ENCODE results near the gene GCNA.

The GCNA gene, protein sequence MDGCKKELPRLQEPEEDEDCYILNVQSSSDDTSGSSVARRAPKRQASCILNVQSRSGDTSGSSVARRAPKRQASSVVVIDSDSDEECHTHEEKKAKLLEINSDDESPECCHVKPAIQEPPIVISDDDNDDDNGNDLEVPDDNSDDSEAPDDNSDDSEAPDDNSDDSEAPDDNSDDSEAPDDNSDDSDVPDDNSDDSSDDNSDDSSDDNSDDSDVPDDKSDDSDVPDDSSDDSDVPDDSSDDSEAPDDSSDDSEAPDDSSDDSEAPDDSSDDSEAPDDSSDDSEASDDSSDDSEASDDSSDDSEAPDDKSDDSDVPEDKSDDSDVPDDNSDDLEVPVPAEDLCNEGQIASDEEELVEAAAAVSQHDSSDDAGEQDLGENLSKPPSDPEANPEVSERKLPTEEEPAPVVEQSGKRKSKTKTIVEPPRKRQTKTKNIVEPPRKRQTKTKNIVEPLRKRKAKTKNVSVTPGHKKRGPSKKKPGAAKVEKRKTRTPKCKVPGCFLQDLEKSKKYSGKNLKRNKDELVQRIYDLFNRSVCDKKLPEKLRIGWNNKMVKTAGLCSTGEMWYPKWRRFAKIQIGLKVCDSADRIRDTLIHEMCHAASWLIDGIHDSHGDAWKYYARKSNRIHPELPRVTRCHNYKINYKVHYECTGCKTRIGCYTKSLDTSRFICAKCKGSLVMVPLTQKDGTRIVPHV

DNA sequence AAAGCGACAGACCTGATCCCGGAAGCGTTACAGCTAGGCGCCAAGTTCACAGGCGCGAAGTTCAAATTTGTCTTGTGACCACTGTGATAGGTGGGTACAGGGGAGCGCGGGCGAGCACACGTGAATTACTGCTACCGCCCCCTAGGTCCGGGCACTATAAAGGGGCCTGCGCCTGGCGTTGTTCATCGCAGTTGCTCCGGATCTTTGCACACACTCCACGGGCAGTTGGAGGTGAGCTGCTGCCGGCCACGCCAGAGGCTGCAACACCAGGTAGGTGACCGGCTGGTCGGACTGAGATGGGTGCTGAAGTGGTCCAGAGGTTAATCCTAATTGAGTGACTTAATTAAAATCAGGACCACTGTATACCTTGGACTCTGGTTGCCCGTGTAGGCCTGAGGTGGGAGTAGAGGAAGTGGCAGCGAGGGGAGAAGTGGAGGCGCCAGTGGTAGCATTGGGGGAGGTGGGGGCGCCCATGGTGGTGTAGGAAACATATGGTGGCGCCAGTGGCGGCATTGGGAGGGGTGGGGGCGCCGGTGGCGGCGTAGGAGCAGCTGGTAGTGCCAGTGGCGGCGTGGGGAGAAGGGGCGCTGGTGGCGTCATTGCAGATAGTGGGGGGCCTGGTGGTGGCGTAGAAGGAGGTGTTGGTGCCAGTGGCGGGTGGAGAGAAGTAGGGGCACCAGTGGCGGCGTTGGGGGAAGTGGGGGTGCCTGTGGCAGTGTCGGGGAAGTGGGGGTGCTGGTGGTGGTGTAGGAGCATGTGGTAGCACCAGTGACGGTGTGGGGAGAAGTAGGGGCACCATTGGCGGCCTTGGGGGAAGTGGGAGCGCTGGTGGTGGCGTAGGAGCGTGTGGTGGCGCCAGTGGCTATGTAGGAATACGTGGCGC lies at the start of gene GCNA:
Gene GCNA, plus strand, starts transcription at position 185 of the 883 bp plus-strand sequence. CDS start 2,385 bp downstream, outside the sequence.
- in situ Hi-C loops (cut with MboI; ENCODE audit: low sequenced_read_pairs), result no loop called here

DNA sequence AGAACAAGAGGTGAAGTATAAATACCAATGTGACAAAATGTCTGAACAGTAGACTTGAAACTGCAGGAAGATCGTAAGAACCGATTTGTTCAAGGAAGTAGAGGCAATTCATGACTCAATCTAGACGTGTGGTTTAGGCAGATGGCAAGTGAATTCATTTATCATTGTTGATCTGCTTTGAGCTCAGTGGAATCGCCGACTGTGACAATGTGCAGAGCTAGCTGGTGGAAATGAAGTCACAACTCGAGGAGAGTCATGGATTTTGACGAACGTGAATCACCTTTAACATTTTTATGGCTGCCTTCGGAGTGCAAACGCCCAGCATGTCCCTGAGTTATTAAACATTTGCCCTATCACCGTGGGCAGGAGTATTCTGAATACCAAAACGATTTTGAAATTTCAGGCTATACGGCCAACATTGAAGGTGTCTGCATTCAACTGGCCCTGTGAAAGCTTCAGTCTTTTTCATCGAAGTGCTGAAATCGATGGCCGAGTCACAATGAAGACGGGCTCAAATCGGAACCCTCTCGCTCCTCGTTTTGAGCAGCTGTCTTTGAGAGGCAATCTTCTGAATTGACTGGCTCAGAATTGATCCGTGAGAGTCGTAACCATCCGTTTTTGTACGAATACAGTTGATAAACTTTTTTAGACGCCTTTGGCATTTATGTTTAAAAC lies 46.0 kb upstream of the GCNA start:
- in situ Hi-C loops (cut with MboI; ENCODE audit: low sequenced_read_pairs), result no loop called here

DNA sequence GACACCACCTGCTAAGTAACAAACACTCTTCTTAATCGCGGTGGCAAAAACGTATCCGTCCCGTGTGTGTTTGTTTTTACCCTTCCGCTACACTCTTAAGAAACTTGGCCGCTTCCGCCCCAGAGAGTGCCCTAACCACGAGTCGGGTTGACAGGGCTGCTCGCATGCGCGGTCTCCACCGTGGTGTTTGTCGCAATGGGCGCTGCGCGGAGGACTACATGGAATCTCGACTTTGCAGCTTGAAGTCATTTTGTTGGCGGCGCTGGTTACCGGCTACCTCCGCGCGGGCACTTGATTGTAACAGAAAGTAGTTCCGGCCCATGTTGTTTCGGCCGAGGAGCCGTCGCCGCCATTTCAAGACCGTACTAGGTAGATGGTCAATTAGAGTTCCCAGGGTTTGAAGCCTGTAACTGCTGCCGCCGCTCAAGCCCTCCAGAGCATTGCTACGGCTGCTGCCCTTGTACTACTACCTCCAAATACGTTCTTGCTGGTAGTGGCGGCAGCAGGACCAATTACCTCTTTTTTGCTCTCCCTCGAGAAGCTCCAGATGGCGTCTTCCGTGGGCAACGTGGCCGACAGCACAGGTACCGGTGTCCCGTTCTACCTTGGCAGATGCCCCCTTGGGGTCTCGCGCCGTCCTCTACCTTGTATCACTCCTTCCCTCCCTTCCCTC lies 45.3 kb upstream of the GCNA start, which contains the start of gene OGT:
Gene OGT, plus strand, starts transcription at position 352 of the 673 bp plus-strand sequence. Its CDS starts 196 bp downstream, at position 548.
- in situ Hi-C loops (cut with MboI; ENCODE audit: low sequenced_read_pairs), result no loop called here

DNA sequence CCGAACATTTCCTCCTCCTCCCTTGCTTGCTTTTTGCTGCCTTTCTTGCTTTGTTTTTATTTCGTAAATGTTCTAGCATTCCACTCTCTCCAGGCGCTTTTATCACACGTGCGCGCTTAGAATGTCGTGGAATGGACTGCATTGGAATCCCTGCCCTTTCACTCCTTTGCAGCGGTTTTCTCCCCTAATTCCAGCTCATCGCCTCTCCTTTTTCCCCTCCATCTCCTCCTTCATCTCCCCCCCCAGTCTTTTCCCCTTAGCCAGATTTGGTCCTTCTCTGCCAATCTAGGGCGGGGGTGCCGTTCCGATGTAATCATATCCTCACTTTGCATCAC lies 44.8 kb upstream of the GCNA start:
- in situ Hi-C loops (cut with MboI; ENCODE audit: low sequenced_read_pairs), result no loop called here

DNA sequence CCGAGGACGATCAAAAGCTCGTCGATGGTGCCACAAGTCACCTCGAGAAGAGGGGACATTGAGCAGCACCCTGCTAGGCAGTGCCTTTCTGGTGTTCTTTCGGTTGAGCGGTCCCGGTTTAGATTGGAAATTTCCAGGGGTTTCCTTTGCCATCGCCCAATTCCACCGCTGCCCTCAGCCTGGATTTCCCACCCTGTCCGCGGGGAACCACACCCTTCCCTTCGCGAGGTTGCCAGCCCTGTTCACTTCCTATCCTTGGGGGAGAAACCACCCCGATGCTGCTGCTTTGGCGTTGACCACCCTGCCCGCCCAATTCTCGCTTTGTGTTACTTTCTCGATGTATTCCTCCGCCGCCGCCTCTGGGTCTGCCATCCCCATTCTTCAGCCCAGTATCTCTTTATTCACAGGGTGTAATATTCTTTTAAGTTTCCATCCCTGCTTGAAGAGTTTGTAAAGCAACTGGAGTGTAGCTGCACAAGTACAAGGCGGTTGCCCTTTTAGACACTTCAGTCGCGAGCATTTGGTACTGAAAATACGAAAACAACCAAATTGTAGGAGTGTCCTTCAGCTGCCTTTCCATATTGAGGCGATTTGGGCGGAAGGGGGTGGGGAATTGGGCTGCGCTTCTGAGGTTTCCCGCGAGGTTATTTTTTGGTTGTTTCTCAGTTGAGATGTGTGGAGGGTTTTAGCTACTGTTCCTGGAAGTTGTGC lies 44.2 kb upstream of the GCNA start:
- in situ Hi-C loops (cut with MboI; ENCODE audit: low sequenced_read_pairs), result no loop called here

DNA sequence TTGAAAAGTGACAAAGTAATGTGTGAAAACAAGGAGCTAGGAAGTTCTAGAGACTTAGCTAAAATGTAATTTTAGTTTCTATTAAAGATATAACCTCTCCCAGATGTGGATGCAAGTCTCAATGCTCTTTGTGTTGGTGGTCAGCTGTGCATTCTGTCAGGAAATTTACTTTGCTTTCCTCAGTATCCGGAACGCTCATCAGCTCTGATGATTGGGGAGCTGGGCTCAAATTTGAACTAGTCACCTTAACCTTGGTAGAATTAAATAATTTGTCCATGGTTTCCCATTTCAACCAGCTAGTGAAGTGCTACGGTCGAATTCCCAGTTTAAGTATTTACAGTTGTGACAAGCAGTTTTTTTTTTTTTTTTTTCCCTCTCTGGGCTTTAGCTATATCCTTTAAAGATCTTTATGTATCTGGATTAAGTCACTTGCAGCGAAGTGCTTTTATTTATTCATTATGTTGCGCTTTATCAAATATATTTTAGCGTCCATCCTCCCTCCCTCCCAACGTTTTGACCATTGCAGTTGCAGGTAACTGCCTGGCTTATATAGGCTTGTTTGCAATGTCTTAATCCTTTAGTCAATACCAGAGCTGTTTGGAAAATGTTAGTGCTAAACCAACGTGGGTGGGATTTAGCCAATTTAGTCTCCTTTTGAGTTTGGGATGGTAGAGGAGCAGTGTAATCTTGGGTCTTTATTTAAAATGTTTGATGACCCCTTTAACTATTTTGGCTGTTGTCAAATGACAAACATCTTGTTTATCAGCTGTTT lies 43.3 kb upstream of the GCNA start:
- in situ Hi-C loops (cut with MboI; ENCODE audit: low sequenced_read_pairs), result no loop called here

DNA sequence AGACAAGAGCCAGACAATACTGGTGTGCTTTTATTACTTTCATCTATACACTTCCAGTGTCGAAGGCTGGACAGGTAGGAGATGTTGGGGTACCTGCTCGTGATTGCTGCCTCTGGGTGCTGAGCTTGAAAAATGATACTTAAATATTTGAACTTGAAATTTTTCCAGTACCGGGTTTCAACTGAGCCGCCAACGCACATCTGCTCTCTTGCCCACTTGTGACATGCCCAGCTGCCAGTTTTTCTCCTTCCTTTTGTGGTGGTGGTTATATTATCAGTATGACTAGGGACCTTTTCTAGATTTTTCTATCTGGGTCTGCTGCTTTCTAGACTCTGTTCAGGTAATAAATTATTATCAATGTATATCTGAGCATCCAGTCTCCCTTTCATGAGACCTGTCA lies 42.0 kb upstream of the GCNA start:
- in situ Hi-C loops (cut with MboI; ENCODE audit: low sequenced_read_pairs), result no loop called here

DNA sequence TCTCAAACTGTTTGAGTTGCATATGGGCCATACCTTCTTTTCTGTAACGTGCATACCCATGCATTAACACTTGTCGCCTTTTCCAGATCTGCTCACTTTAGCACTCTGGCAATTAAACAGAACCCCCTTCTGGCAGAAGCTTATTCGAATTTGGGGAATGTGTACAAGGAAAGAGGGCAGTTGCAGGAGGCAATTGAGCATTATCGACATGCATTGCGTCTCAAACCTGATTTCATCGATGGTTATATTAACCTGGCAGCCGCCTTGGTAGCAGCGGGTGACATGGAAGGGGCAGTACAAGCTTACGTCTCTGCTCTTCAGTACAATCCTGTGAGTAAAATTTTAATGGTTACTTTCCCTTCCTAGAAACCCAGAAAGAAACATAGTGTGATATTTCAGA lies 40.5 kb upstream of the GCNA start:
- in situ Hi-C loops (cut with MboI; ENCODE audit: low sequenced_read_pairs), result no loop called here

DNA sequence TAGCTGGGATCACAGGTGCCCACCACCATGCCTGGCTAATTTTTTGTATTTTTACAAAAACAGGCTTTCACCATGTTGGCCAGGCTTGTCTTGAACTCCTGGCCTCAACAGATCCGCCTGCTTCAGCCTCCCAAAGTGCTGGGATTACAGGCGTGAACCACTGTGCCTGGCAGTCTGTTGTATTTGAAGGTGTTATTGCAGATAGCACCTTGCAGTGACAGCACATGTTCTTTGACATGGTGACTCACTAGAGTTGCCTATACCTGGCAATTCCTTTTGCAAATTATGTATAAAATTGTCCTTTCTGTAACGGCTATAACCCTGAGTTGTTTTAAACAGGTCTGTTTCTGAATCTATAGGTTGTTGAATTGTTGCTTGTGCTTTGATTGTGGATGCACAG lies 37.4 kb upstream of the GCNA start:
- in situ Hi-C loops (cut with MboI; ENCODE audit: low sequenced_read_pairs), result no loop called here

DNA sequence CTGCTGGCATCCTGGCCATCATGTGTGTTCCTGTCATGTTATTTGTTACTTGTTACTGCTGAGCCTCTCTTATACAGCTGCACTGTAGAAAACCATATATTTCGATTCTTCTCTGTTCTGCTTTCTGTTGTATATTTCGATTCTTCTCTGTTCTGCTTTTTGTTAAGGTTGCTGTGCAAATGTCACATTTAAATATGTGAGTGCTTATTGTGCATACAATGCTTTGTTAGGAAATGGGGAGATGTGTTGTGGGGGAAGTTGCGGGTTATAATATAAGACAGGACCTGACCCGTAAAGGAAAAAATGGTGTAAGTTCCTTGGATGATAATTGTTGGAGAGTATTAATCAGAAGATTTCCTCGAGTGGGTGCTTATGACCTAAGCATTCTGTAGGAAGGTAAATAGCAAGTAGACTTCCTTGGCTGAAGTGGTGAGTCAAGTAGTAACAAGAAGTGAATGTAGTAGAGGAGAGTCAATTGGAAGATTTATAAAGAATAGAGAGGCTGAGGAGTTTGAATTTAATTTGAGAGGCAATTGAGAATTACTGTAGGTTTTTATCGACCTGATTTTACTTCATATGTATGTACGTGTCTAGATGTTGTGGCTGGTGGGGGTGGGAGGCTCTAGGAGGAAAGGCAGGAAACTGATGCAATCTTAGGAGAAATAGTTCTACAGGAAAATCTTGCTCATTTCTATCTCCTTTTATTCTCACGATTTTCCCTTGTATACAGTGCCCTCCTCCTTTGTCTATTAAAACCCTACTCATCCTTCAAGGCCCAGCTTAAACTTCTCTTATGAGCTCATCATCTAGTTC lies 36.8 kb upstream of the GCNA start:
- in situ Hi-C loops (cut with MboI; ENCODE audit: low sequenced_read_pairs), result no loop called here

DNA sequence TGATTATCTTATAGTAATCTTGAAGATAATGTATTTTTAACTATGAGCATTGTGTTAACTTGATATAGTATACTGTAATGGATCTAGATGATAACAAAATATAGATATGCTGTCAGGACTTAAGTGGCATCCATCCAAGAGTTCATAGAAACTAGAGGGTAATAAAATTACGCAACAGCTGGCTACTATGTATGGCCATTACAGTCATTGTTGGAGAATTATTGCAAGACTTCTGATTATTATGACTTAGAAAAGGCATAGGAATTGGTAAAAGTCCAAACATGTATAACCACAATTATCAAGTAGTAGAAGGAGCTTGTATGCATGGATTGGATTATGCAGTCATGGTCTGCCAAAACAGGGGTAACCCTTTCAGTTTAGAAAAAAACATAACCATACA lies 35.8 kb upstream of the GCNA start:
- in situ Hi-C loops (cut with MboI; ENCODE audit: low sequenced_read_pairs), result no loop called here

DNA sequence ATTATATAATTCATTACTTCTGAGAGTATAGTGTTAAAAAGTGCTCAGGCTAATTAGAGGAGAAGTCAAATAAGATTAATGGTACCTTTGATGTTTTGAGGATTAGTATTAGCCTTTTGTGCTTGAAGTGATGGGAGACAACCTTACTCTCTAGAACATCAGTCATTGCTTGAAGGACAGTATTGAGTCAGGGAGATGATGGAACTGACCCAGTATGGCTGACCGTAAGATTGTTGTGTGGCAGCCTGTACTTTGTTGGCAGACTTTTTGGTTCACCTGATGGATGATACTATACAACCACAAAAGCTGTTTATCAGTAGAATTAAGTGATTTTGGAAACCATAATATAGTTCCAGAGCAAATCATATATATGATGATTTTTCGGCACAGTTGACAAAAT lies 35.4 kb upstream of the GCNA start:
- in situ Hi-C loops (cut with MboI; ENCODE audit: low sequenced_read_pairs), result no loop called here

DNA sequence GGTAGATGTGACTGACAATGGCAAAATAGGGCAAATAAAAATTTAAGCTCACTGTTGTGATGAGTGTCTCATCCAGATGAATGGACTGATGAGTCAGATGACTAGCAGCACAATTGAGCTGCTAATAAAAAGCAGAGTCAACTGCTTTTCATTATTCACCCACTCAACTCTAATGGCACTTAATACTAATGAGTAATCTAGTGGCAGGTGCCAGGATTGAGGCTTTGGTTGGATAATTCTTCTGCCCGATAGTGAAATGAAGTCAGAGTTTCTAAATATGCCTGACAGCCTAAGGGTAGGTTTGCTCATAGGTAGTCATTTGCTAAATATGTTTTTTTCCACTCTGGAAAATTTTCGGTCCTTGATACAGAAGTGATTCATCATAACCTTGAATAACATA lies 34.9 kb upstream of the GCNA start:
- in situ Hi-C loops (cut with MboI; ENCODE audit: low sequenced_read_pairs), result no loop called here

DNA sequence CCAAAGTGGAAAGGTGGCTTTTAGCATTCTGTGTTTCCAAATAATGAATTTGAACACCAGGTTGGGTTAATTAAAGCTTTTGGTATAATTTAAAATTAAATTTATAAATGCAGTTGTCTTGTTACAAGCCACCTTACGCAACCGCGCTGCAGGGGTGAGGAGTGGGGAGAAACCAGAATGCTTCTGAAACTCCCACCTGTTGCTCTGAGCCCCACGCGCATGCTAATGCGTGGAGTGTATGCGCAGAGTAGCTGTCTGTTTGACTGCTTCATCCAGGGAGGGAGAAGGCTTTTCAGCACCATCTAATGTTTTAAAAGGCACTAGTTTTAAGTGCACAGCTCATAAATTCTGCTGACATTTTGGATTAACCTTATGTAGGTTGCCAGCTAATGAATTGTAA lies 32.9 kb upstream of the GCNA start:
- in situ Hi-C loops (cut with MboI; ENCODE audit: low sequenced_read_pairs), result no loop called here

DNA sequence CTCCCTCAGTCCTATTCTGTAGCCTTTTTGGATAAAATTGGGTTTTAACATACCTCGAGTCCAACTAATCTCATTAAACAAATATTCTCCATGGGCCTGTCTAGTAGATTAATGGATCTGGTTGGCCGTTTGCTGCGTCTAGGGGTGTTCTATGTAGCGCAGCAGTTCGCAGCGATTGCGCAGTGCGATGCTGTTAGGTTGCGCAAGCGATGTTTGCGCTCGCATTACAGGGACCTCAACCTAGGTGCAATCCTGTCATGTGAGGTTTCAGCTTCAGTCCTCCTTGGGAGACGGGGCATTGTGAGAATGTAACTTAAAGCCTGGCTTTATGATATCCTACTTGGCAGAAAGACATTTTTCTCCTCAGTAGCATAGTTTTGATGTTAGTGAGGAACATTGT lies 31.4 kb upstream of the GCNA start:
- in situ Hi-C loops (cut with MboI; ENCODE audit: low sequenced_read_pairs), result no loop called here

DNA sequence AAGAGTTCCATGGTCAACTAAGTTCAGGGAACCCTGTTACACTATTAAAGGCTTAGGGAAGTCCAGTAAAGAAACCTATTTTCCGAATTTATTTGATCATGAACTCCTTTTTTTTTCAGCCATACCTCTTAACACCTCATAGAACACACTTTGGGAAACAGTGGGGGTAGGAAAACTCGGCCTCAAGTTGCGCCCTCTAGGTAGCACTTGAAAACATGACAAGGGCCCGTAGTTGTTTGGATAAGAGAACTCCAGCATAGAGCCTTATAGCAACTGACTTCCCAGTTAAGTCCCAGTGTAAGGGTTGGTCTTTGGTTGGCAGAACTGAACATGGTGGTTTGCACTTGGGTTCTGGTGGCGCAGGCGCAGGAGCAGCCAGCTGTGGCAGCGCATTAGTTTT lies 30.9 kb upstream of the GCNA start:
- in situ Hi-C loops (cut with MboI; ENCODE audit: low sequenced_read_pairs), result no loop called here

DNA sequence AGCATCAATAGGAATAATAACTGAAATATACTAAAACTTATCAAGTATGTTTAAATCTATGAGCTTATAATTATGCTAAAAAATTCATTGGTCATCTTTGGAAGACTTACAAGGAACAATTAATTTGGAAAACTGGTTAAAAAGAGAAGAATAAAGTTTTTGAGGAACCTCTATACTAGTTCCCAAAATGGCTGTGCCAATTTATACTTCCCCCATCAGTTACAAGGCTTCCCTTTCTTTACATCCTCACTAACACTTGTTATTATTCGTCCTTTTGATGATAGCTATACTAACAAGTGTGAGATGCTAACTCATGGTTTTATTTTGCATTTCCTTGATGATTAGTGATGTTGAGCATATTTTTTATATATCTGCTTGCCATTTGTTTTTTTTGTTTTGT lies 28.3 kb upstream of the GCNA start:
- in situ Hi-C loops (cut with MboI; ENCODE audit: low sequenced_read_pairs), result loop anchor here (25.0 kb wide), 1 partner anchor 88 kb away; no protein-coding TSS in a partner anchor

DNA sequence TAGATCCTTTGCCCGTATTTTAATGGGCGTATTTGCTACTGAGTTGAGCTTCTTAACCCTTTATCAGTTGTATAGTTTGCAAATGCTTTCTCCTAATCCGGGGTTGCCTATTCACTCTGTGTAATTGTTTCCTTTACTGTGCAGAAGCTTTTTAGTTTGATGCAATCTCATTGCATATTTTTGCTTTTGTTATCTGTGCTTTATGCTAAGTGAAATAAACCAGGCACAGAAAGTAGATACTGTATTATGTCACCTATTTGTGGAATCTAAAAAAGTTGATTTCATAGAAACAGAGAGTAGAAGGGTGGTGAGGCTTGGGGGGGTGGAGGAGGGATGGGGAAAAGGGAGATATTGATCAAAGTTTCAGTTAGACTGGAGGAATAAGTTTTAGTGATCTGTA lies 27.7 kb upstream of the GCNA start:
- in situ Hi-C loops (cut with MboI; ENCODE audit: low sequenced_read_pairs), result loop anchor here (25.0 kb wide), 1 partner anchor 88 kb away; no protein-coding TSS in a partner anchor
